Neural cell (in vitro differentiated cells): ENCODE measurements around the gene DNM3.

Experiments used
- EZH2 ChIP-seq: fragments of 200-600, 300-800 bp; shearing (Covaris generic), sonication (generic); IDR thresholded peaks from 2 replicates; pipeline ENCODE4 v1.6.1; 2014; ENCODE audit warnings: antibody characterized with exemption, low read length, borderline replicate concordance, mild to moderate bottlenecking; ENCODE audit not compliant: insufficient read depth, poor library complexity, severe bottlenecking
- POLR2AphosphoS5 ChIP-seq: IDR thresholded peaks from 2 replicates; pipeline ENCODE4 v1.6.1; 2012
- SMC3 ChIP-seq: fragments of 450-650 bp; conservative IDR thresholded peaks from 2 replicates; pipeline ENCODE4 v1.6.1; 2014; ENCODE audit warnings: antibody characterized with exemption, mild to moderate bottlenecking, moderate library complexity; ENCODE audit not compliant: poor library complexity
- TAF1 ChIP-seq: IDR thresholded peaks from 2 replicates; pipeline ENCODE4 v1.6.1; 2012; ENCODE audit warnings: low read depth
- TF ChIP-seq, protein P1 (sequence below): fragments of 450-650 bp; IDR thresholded peaks from 2 replicates; pipeline ENCODE4 v1.5.1; 2014; ENCODE audit warnings: antibody characterized with exemption, mild to moderate bottlenecking, moderate library complexity; ENCODE audit not compliant: poor library complexity, severe bottlenecking

DNA sequence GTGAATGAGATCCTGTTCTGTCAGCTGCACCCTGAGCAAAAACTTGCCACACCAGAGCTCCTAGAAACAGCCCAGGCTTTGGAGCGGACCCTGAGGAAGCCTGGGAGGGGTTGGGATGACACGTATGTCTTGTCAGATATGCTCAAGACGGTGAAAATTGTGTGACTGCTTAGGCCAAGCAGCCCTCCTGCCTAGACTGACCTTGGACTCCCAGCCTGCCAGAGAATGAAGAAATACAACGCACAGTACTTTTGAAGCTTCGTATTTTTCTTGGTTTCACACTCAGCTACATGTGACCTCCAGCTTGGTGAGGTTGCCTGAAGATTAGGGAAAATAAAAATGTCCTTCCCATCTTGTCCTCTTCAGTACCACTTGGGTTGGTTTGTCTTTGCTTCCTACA, 44.7 kb upstream of the DNM3 start:
- TF ChIP-seq, protein P1, sequence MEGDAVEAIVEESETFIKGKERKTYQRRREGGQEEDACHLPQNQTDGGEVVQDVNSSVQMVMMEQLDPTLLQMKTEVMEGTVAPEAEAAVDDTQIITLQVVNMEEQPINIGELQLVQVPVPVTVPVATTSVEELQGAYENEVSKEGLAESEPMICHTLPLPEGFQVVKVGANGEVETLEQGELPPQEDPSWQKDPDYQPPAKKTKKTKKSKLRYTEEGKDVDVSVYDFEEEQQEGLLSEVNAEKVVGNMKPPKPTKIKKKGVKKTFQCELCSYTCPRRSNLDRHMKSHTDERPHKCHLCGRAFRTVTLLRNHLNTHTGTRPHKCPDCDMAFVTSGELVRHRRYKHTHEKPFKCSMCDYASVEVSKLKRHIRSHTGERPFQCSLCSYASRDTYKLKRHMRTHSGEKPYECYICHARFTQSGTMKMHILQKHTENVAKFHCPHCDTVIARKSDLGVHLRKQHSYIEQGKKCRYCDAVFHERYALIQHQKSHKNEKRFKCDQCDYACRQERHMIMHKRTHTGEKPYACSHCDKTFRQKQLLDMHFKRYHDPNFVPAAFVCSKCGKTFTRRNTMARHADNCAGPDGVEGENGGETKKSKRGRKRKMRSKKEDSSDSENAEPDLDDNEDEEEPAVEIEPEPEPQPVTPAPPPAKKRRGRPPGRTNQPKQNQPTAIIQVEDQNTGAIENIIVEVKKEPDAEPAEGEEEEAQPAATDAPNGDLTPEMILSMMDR = no peak
- TF ChIP-seq EZH2 (no peak), TAF1 (no peak), SMC3 (no peak), POLR2AphosphoS5 (no peak)
